HG03469 (cell line): ENCODE measurements around the gene CTNNA2.
"Not testable (repeated sequence)": the region's sequence is repeated elsewhere in the genome, so short reads cannot be mapped to it uniquely, and the experiment has no call there.

Experiments used
- ATAC-seq: cut with Tn5 transposase; IDR thresholded peaks from one replicate; pipeline ENCODE4 v1.9.1; 2021; ENCODE audit warnings: mild to moderate bottlenecking, moderate library complexity, moderate number of reproducible peaks; ENCODE audit not compliant: unreplicated experiment

Gene CTNNA2

GRCh38 chr2:80169811-80170594 lies 657.2 kb downstream of the CTNNA2 start:
- ATAC-seq = no peak

- ATAC-seq = no peak
Observed at GRCh38 chr2:80185091-80185490, 672.2 kb downstream of the CTNNA2 start.

- ATAC-seq = no peak
Observed at GRCh38 chr2:80186262-80186661, 673.4 kb downstream of the CTNNA2 start.

GRCh38 chr2:80187156-80187555 lies 674.3 kb downstream of the CTNNA2 start:
- no peak for ATAC-seq

- no peak for ATAC-seq
Observed at GRCh38 chr2:80190166-80190565, 677.3 kb downstream of the CTNNA2 start.

GRCh38 chr2:80193566-80193965 lies 680.7 kb downstream of the CTNNA2 start:
- no peak for ATAC-seq

GRCh38 chr2:80195034-80195433 lies 682.2 kb downstream of the CTNNA2 start:
- no peak for ATAC-seq

- ATAC-seq = no peak
Observed at GRCh38 chr2:80198042-80198441, 685.2 kb downstream of the CTNNA2 start.

GRCh38 chr2:80199504-80199903 lies 686.7 kb downstream of the CTNNA2 start:
- no peak for ATAC-seq

- ATAC-seq = not testable (repeated sequence)
Observed at GRCh38 chr2:80203929-80204328, 691.1 kb downstream of the CTNNA2 start.

- no peak for ATAC-seq
Observed at GRCh38 chr2:80205498-80205897, 692.6 kb downstream of the CTNNA2 start.

GRCh38 chr2:80209458-80209857 lies 696.6 kb downstream of the CTNNA2 start:
- ATAC-seq = no peak

- no peak for ATAC-seq
Observed at GRCh38 chr2:80217446-80217845, 704.6 kb downstream of the CTNNA2 start.

GRCh38 chr2:80222644-80223043 lies 709.8 kb downstream of the CTNNA2 start:
- no peak for ATAC-seq

GRCh38 chr2:80231421-80231820 lies 718.6 kb downstream of the CTNNA2 start:
- no peak for ATAC-seq

GRCh38 chr2:80233333-80233732 lies 720.5 kb downstream of the CTNNA2 start:
- ATAC-seq = no peak

- ATAC-seq = no peak
Observed at GRCh38 chr2:80238692-80239469, 726.0 kb downstream of the CTNNA2 start.

GRCh38 chr2:80242355-80242910 lies 729.6 kb downstream of the CTNNA2 start:
- no peak for ATAC-seq

GRCh38 chr2:80244905-80245584 lies 732.2 kb downstream of the CTNNA2 start:
- no peak for ATAC-seq

GRCh38 chr2:80246534-80246933 lies 733.7 kb downstream of the CTNNA2 start:
- no peak for ATAC-seq

GRCh38 chr2:80247339-80247738 lies 734.5 kb downstream of the CTNNA2 start:
- no peak for ATAC-seq
